CD4-positive, alpha-beta T cell treated with Interleukin-17A for 1 hour (primary cell): ENCODE measurements around the gene GTPBP2.

Experiments
- DNase-seq: peaks from one replicate; pipeline ENCODE4 v3.0.0-alpha.2; 2020

GTPBP2 gene

DNA sequence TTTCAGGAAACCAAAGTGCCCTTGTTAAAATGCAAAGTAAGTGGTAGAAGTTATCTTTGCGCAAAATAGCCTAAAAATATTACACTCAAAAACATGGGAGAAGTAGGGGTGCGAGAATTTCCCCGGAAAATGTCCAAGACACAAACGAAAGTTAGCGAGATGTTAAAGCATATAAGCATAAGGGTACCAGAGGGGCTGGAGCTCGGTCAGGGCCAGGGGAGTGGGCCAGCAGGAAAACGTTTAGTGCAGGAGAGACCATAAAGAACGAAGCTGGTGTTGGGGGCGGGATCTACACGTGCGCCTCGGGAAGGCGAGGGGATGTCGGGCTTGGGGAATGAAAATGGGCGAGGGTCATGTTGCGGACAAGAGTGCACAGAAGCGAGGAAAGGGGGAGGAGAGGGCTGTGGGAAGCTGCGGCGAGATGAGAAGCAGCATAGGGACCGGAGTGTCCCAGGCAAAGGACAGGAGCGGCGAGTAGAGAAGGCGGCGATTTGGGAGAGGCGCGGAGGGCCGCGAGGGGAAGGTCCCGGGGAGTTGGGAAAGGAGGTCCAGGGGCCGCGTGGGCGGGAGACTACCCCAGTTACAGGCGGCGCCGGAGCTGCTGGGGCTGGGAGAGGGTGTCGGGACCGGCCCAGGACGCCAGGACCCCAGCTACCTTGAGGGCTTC, 53.8 kb downstream of the GTPBP2 start:
- no peak for DNase-seq

DNA sequence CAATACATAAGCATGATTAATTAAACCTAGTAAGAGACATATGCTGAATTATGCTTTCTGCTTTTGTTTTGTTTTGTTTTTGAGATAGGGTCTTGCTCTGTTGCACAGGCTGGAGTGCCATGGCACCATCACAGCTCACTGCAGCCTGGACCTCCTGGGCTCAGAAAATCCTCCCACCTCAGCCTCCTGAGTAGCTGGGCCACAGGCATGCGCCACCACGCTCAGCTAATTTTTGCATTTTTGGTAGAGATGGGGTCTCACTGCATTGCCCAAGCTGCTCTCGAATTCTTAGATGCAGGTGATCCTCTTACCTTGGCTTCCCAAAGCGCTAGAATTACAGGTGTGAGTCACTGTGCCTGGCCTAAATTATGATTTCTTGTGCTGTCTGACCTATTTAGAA, 57.0 kb downstream of the GTPBP2 start:
- DNase-seq = no peak

- no peak for DNase-seq
Observed at GRCh38 chr6:43570876-43571441, 58.1 kb downstream of the GTPBP2 start.
